SH-SY5Y (cell line): ENCODE measurements around the gene SPPL3.

Experiments
- GATA2 ChIP-seq: IDR thresholded peaks from 2 replicates; pipeline ENCODE4 v1.6.1; 2011; ENCODE audit warnings: mild to moderate bottlenecking, low read depth, low read length
- GATA3 ChIP-seq: IDR thresholded peaks from 2 replicates; pipeline ENCODE4 v1.6.1; 2011; ENCODE audit warnings: low read depth, mild to moderate bottlenecking, low read length, moderate library complexity

SPPL3 gene

GRCh38 chr12:120904197-120904773, at the start of gene SPPL3:
SPPL3 (minus strand) TSS chr12:120904358; CDS start chr12:120903867, 491 bp downstream.
- TF ChIP-seq GATA3 = no peak
- TF ChIP-seq GATA2 = no peak

GRCh38 chr12:120950807-120951206, 46.6 kb upstream of the SPPL3 start:
- TF ChIP-seq GATA2 (no peak), GATA3 (no peak)

- TF ChIP-seq GATA2 = no peak
- no peak for TF ChIP-seq GATA3
These were observed 40.6 kb upstream of the SPPL3 start for GRCh38 chr12:120944645-120945217.

GRCh38 chr12:120943482-120943881, 39.3 kb upstream of the SPPL3 start:
- TF ChIP-seq GATA3 = no peak
- no peak for TF ChIP-seq GATA2

GRCh38 chr12:120941846-120942405, 37.8 kb upstream of the SPPL3 start:
- TF ChIP-seq GATA2 (no peak), GATA3 (no peak)

- TF ChIP-seq GATA2 (no peak), GATA3 (no peak)
These were observed 37.3 kb upstream of the SPPL3 start for GRCh38 chr12:120941412-120941811.

- TF ChIP-seq GATA2 (no peak), GATA3 (no peak)
These were observed 36.6 kb upstream of the SPPL3 start for GRCh38 chr12:120940799-120941198.

- TF ChIP-seq GATA2 (no peak), GATA3 (no peak)
These were observed 35.8 kb upstream of the SPPL3 start for GRCh38 chr12:120940006-120940405.

- TF ChIP-seq GATA2 (no peak), GATA3 (no peak)
These were observed 35.4 kb upstream of the SPPL3 start for GRCh38 chr12:120939523-120939922.

GRCh38 chr12:120938496-120938895, 34.3 kb upstream of the SPPL3 start:
- TF ChIP-seq GATA3 = no peak
- no peak for TF ChIP-seq GATA2

- no peak for TF ChIP-seq GATA3
- TF ChIP-seq GATA2 = no peak
These were observed 32.0 kb upstream of the SPPL3 start for GRCh38 chr12:120936197-120936596.

- TF ChIP-seq GATA3 = no peak
- TF ChIP-seq GATA2 = no peak
These were observed 29.6 kb upstream of the SPPL3 start for GRCh38 chr12:120933786-120934185.

GRCh38 chr12:120932956-120933526, 28.9 kb upstream of the SPPL3 start:
- no peak for TF ChIP-seq GATA2
- no peak for TF ChIP-seq GATA3

- TF ChIP-seq GATA2 = no peak
- TF ChIP-seq GATA3 = no peak
These were observed 27.9 kb upstream of the SPPL3 start for GRCh38 chr12:120932058-120932457.

- no peak for TF ChIP-seq GATA2
- TF ChIP-seq GATA3 = no peak
These were observed 25.9 kb upstream of the SPPL3 start for GRCh38 chr12:120930032-120930431.
